Common myeloid progenitor, CD34-positive (primary cell): ENCODE measurements around the gene ENDOU. TPM values are rescaled to one million over a fixed set of nuclear protein-coding genes. Genes with fewer than 3 reads are reported as not detected.

Experiments used
- CTCF ChIA-PET: fragments of 350-600 bp; sonication (Branson Sonifier 250); formaldehyde crosslinking; loops from one replicate; lab custom pipeline; 2021; ENCODE audit warnings: antibody characterized with exemption; lab: Charles Lee
- POLR2A ChIA-PET: fragments of 350-600 bp; sonication (Branson Sonifier 250); formaldehyde crosslinking; loops from one replicate; lab custom pipeline; 2021; ENCODE audit warnings: antibody characterized with exemption; lab: Charles Lee
- DNase-seq, 3 donors: peaks; one replicate each; pipeline versions ENCODE4 v3.0.0 to v3.0.0-alpha.2; 2013
- H3K27ac ChIP-seq, 2 experiments: 1 replicate in 1 of 2; 2 replicates in 1 of 2; pipeline ENCODE4 v1.7.0; 2013; ENCODE audit warnings: inconsistent platforms in 2 of 2, low read length in 2 of 2, mild to moderate bottlenecking in 2 of 2, low read depth in 1 of 2, moderate library complexity in 1 of 2; ENCODE audit not compliant: severe bottlenecking in 2 of 2, insufficient read depth in 1 of 2, poor library complexity in 1 of 2
- H3K27me3 ChIP-seq, 5 experiments: replicated peaks in 2 of 5; 1 replicate in 3 of 5; 2 replicates in 2 of 5; pipeline versions ENCODE4 v1.6.1 to v1.7.0; 2013; ENCODE audit warnings: low read length in 4 of 5, mild to moderate bottlenecking in 2 of 5, moderate library complexity in 2 of 5, inconsistent platforms in 1 of 5; ENCODE audit not compliant: insufficient read depth in 5 of 5, control insufficient read depth in 4 of 5
- H3K36me3 ChIP-seq, 4 experiments: 1 replicate in 2 of 4; 2 replicates in 2 of 4; pipeline versions ENCODE4 v1.6.1 to v1.7.0; 2013; ENCODE audit warnings: low read length in 3 of 4, control low read depth in 1 of 4, mild to moderate bottlenecking in 1 of 4; ENCODE audit not compliant: control insufficient read depth in 4 of 4, insufficient read depth in 4 of 4
- H3K4me1 ChIP-seq, 4 experiments: 1 replicate in 3 of 4; 2 replicates in 1 of 4; pipeline versions ENCODE4 v1.6.1 to v1.7.1; 2013; ENCODE audit warnings: low read length in 3 of 4, mild to moderate bottlenecking in 3 of 4, control low read depth in 1 of 4, inconsistent platforms in 1 of 4, moderate library complexity in 1 of 4; ENCODE audit not compliant: control insufficient read depth in 4 of 4, insufficient read depth in 4 of 4; ENCODE audit errors: control extremely low read depth in 1 of 4
- H3K4me3 ChIP-seq, 7 experiments: 1 replicate in 4 of 7; 2 replicates in 3 of 7; pipeline versions ENCODE4 v1.5.1 to v1.7.0; 2013; ENCODE audit warnings: mild to moderate bottlenecking in 7 of 7, low read length in 6 of 7, moderate library complexity in 6 of 7, inconsistent platforms in 2 of 7, low read depth in 2 of 7, control low read depth in 1 of 7; ENCODE audit not compliant: insufficient read depth in 4 of 7, control insufficient read depth in 1 of 7; ENCODE audit errors: extremely low read depth in 1 of 7
- H3K9me3 ChIP-seq, 5 experiments: 1 replicate in 4 of 5; 2 replicates in 1 of 5; pipeline versions ENCODE4 v1.6.1 to v1.7.1; 2013; ENCODE audit warnings: low read length in 4 of 5, mild to moderate bottlenecking in 2 of 5, inconsistent platforms in 1 of 5, low read depth in 1 of 5, moderate library complexity in 1 of 5; ENCODE audit not compliant: control insufficient read depth in 4 of 5, insufficient read depth in 2 of 5; ENCODE audit errors: control extremely low read depth in 1 of 5
- WGBS: methylation state at CpG from one replicate; pipeline ENCODE4 v1.1.5; 2013; ENCODE audit not compliant: insufficient coverage; 5-methylcytosine and 5-hydroxymethylcytosine counted together
- polyA plus RNA-seq: library from polyadenylated mRNA; unstranded; fragments of 120-200 nt; gene quantifications from one replicate; pipeline ENCODE4 v1.2.1, GENCODE V29; 2013

ENDOU gene
- polyA plus RNA-seq: 0.53 TPM

GRCh38 chr12:47725091-47725772 is at the start of gene ENDOU:
TSS of gene ENDOU (minus strand) at chr12:47725490. CDS start at chr12:47725413, 77 bp downstream.
- no peak for DNase-seq
- H3K27me3 ChIP-seq: peaks cover 0 to 2% (median 0%) of the 10 kb centered on the region in 5 experiments
- peaks cover 0 to 15% (median 10%) of the 10 kb centered on the region in 4 experiments for H3K4me1 ChIP-seq
- ChIA-PET POLR2A (interaction anchor here (0.5 kb wide), 1 partner anchor 370 kb away, joined by 3 read pairs; no protein-coding TSS in a partner anchor), CTCF (interaction anchor here (0.7 to 23.2 kb wide), 7 partner anchors 8 to 113 kb away, joined by 3 to 664 read pairs (median 3); partner anchors contain the start of gene SLC48A1)
- H3K9me3 ChIP-seq: no peaks in the 10 kb centered on the region
- H3K4me3 ChIP-seq: no peak within 1 kb of the TSS
- 100% methylated on average over 7 of the region's 8 CpGs for WGBS
- no peak within 1 kb of the TSS for H3K27ac ChIP-seq
- H3K36me3 ChIP-seq: peaks cover 0 to 5% (median under 1%) of the 10 kb centered on the region in 4 experiments

- H3K9me3 ChIP-seq: no peaks in the 10 kb centered on the region
- CTCF ChIA-PET: interaction anchor here (5.2 to 49.5 kb wide), 5 partner anchors 6 to 64 kb away, joined by 22 to 1391 read pairs (median 664); partner anchors contain the start of genes ENDOU, RAPGEF3 and RPAP3
- POLR2A ChIA-PET: interaction anchor here (1.5 kb wide), 1 partner anchor 17 kb away, joined by 4 read pairs; the partner anchor contains the start of gene RAPGEF3
- no peaks in the 10 kb centered on the region for H3K27me3 ChIP-seq
- peaks cover 0 to under 1% (median 0%) of the 10 kb centered on the region in 4 experiments for H3K36me3 ChIP-seq
- DNase-seq: no peak
- 83% methylated on average over 5 of the region's 7 CpGs for WGBS
- peak overlapping the region in 1 of 2 experiments; percentile 77 for H3K27ac ChIP-seq
- peaks cover 17 to 73% (median 67%) of the 10 kb centered on the region in 4 experiments for H3K4me1 ChIP-seq
- H3K4me3 ChIP-seq: peak overlapping the region in 4 of 7 experiments; percentile 8 to 82 (median 52)
Observed at GRCh38 chr12:47774663-47775062, 49.4 kb upstream of the ENDOU start.

GRCh38 chr12:47773858-47774580 is 48.7 kb upstream of the ENDOU start:
- POLR2A ChIA-PET: interaction anchor here (0.9 kb wide), 1 partner anchor 68 kb away, joined by 3 read pairs; the partner anchor contains the start of gene RPAP3

GRCh38 chr12:47773062-47773857 is 48.0 kb upstream of the ENDOU start, which contains the start of gene SLC48A1:
TSS of gene SLC48A1 (plus strand) at chr12:47773238. CDS start at chr12:47773305, 67 bp downstream.
- CTCF ChIA-PET: interaction anchor here (0.8 to 29.0 kb wide), 6 partner anchors 9 to 56 kb away, joined by 3 to 1109 read pairs (median 14); partner anchors contain the start of genes ENDOU, RAPGEF3 and RPAP3
- Histone ChIP-seq H3K36me3 (no peaks in the 10 kb centered on the region), H3K4me3 (peak within 1 kb of the TSS; percentile 62 to 85 (median 80)), H3K4me1 (peaks cover 14 to 63% (median 56%) of the 10 kb centered on the region in 4 experiments), H3K9me3 (no peaks in the 10 kb centered on the region), H3K27me3 (no peaks in the 10 kb centered on the region), H3K27ac (peak within 1 kb of the TSS in 1 of 2 experiments; percentile 77)
- under 1% methylated on average over 64 of the region's 106 CpGs for WGBS
- DNase-seq: peak; percentile 65 to 81 (median 73)
- POLR2A ChIA-PET: interaction anchor here (0.7 to 1.0 kb wide), 5 partner anchors 15 to 490 kb away, joined by 3 to 7 read pairs (median 3); partner anchors contain the start of genes RAPGEF3 and RPAP3

More at GRCh38 chr12:47773858-47774580, 48.7 kb upstream of the ENDOU start:
- H3K27ac ChIP-seq: peak overlapping the region in 1 of 2 experiments; percentile 77
- DNase-seq: peak in 1 of 3 donors; percentile 31
- H3K4me3 ChIP-seq: peak overlapping the region; percentile 62 to 85 (median 80)
- H3K9me3 ChIP-seq: no peaks in the 10 kb centered on the region
- CTCF ChIA-PET: interaction anchor here (0.9 to 49.5 kb wide), 7 partner anchors 6 to 64 kb away, joined by 3 to 1391 read pairs (median 122); partner anchors contain the start of genes ENDOU, RAPGEF3 and RPAP3
- H3K36me3 ChIP-seq: no peaks in the 10 kb centered on the region
- peaks cover 17 to 71% (median 64%) of the 10 kb centered on the region in 4 experiments for H3K4me1 ChIP-seq
- WGBS: 38% methylated on average over 5 of the region's 14 CpGs
- H3K27me3 ChIP-seq: no peaks in the 10 kb centered on the region

- WGBS: 7% methylated on average over 11 of the region's 17 CpGs
- Histone ChIP-seq H3K27me3 (no peaks in the 10 kb centered on the region), H3K4me3 (peak overlapping the region; percentile 15 to 85 (median 80)), H3K4me1 (peaks cover 14 to 58% (median 51%) of the 10 kb centered on the region in 4 experiments), H3K27ac (peak overlapping the region in 1 of 2 experiments; percentile 20), H3K9me3 (no peaks in the 10 kb centered on the region), H3K36me3 (no peaks in the 10 kb centered on the region)
- POLR2A ChIA-PET: interaction anchor here (0.8 to 1.0 kb wide), 4 partner anchors 14 to 489 kb away, joined by 3 to 5 read pairs (median 3); partner anchors contain the start of genes RAPGEF3 and RPAP3
- CTCF ChIA-PET: interaction anchor here (0.8 to 29.0 kb wide), 5 partner anchors 13 to 56 kb away, joined by 3 to 1109 read pairs (median 22); partner anchors contain the start of genes ENDOU, RAPGEF3 and RPAP3
- no peak for DNase-seq
Observed at GRCh38 chr12:47772738-47773061, 47.4 kb upstream of the ENDOU start.
